CD4-positive, alpha-beta T cell treated with Interleukin-4 for 4 hours (primary cell): Measurements from ENCODE around the gene CHRDL2.

Experiments used
- DNase-seq: peaks from one replicate; pipeline ENCODE4 v3.0.0-alpha.2; 2020

The CHRDL2 gene

DNA sequence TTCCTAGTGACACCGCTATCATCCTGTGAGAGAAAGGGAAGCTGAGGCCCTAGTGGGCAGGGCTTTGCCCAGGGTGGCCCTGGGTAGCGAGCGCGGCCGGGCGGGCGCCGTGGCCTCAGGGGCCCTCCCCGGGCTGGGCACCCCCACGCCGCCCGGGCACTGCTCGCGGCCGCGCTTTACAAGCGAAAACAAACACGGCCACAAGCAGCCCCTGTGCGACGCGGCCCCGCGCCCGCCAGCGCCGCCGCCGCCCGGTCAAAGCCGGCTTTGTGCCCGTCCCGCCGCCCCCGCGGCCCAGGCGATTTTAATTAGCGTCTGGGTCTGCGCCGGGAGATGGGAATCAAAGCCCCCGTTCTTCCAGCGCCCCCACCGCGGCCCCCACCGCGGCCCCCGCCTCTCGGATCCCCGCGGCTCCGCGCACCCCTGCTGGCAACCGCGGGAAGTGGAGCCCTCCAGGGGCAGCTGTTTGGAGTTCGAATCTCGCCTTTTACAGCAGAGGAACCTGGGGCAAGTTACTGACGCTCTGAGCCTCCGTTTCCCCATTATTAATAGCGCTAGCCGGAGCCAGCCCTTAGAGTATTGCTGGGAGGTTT lies 47.9 kb downstream of the CHRDL2 start:
- DNase-seq = no peak

DNA sequence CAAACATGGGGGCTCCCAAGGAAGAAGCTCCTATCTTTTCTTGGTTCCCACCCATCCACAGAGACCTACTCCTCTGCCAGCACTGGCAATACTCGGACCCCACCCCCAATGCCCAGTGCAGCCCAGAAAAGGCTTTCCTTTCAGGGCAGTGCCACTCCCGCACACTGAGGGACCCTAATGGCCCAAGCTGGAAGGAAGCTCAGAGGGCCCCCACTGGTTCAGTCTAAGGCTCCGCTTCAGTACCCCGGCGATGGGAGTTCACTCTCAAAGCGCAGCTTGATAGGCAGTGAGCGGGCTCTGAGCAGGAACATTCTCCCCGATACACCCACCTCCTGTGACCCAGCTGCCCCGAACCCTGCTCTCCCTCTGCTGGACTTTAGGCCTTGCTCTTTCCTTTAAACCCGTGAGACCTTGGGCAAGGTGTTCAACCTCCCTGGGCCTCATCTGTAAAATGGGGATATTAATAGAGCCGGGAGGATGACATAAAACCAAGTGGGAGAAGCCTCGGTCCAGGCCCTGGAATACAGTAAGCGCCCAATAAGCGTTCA lies 48.4 kb downstream of the CHRDL2 start:
- DNase-seq = no peak

DNA sequence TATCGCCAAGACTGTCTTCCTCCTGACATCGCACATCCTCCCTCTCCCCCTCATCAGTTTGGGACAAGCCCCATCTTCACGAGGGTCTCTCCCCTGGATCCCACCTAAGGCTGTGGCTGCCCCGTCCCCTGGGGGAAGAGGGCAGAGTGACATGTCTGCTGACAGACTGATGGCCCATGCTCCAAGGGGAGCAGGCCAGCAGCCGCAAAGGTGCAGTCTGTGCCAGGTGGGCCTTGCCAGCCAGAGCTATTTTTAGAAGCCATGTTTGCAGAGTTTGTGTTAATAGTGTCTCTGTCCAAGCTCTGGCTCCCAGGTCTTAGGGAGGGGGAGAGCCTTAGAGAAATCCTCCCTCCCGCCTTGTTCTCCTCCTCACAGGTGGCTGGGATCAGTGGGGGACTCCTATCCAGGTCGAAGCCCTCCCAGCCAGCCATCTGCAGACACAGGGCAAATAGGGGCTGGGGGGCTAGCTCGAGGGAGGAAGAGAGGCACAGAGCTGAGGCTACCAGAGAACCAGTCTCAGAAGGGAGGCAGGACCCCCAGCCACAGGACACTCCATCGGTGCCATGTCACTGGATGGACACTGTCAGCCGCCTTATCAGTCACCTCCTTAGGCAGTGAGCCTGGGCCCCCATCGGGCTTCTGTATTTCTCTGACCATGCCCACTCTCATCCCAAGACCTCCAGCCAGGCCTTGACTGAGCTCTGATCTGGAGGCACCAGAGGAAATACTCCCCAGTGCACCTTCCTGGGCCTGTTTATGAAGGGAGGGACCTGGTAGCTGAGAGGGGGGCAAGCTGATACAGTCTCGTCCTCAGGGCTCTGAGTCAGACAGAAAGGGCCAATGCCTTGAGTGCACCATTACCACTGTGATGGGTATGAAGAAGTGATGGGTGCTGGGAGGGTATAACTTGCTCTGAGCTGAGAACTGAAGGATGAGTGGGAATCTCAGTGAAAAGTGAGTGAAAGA lies 49.3 kb downstream of the CHRDL2 start:
- DNase-seq = no peak

DNA sequence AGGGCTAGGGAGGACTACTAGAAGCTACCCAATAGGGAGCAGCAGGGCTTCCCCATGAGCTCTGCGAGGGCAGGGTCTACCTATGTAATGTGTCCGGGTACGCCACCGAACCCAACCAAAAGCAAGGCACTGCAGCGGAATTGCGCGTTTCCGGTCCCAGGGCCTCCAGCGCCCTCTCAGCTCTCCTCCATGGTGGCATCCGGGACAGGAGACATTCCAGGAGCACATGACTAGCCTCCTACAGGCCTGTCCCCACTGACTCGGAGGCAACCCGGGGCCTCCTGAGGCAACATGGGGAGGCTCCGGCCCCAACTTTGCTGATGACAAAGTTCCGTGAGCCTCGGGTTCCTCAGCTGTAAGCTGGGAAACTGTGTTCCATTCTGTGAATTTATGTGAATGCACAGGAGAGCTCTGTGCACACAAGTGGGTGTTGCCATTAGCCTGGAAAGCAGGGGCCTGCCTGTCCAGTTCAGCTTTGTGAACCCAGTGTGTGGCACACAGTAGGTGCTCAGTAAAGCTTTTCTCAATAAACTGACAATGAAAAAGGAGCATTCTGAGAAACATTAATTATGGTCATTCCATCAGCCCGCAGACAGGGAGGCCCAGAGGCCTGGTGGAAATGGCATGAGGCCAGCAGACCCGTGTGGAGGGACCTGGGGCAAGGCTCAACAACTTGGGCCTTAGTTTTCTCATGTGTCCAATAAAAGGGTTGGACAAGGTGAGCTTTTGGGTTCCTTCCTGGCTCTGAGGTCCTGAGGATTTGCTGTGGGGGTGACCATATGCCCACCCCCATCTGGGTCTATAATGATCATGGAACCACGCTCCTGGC lies 50.3 kb downstream of the CHRDL2 start:
- DNase-seq = no peak

DNA sequence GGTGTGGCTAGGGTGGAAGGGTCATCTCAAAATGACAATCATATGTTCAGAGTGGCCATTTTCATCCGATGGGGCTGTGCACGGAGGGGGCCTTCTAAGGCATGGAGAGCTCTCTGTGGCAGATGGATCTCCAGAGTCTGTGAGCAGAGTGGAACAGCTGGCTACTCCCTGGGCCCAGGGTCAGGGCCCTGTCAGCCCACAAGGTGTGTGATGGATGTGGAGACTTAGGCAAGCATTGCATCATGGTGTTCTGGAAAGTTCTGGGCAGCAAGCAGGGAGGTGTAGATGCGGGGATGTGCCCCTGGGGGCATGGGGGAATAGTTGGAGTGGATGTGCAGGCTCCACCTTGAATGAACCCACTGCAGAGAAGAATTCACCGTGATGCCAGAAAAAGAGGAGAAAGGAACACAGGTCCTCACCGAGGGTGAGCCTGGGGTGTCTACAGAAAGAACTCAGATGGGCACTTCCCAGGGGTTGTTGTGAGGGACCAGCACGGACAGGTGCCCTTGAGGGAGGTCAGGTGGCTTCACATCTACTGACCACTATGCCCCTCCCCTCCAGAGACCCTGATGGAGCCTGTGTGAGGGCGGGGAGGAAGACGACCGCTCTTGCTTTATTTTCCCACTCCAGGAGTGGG lies 51.1 kb downstream of the CHRDL2 start:
- DNase-seq = no peak

DNA sequence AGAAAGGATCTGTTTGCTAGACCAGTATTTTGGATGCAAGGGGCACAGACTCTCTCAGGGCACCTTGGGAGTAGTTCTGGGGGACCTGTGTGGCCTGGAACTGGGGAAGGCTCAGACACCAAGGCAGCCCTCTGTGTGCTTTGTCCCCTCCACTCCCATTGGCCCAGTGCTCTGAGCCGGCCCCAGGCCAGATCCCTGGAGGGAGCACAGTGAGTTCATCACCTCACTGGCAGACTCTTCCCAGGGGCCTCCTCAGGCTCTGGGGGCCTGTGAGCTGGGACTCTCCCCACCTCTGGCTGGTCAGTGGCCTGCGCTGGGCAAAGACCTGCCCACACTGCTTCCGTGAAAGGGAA lies 51.7 kb downstream of the CHRDL2 start:
- DNase-seq = no peak

DNA sequence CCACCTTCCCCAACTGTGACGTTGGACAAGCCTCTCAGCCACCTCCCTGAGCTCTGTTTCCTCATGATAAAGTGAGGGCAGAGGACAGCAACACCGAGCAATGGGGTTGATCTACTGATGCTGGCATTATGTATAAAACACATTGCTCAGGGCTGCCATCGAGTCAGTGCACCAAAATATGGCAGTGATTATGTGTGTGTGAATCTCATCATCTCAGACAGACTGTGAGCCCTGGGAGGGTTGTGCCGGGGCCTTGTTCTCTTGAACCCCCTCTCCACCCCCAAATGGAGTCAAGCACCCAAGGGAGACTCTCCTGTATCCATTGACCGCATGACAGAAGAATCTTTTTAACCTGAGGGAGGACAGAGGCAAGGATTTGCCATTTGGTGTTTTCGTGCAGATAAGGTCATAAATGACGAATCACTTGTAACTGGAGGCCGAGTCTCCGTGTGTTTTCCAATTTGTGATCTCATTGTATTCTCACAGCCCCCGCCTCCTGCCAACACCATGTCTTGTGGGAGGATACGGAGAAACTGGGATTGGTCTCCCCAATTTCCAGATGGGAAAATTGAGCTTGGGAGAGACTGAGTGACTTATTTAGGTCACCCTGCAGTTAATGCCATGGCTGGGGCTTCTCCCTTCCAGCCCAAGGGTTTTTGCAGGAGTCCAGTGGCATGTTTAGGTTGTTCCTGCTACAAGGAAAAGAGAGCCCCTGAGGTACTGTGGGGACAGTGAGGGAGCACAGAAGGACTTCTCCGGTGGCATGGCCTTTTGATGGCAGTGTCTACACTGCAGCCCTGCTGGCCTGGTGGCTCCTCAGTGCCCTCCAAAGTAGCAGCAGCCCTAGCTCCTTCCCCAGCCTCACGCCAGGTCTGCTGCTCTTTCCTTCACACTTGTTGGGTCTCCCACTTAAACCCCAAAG lies 52.4 kb downstream of the CHRDL2 start:
- DNase-seq = no peak

DNA sequence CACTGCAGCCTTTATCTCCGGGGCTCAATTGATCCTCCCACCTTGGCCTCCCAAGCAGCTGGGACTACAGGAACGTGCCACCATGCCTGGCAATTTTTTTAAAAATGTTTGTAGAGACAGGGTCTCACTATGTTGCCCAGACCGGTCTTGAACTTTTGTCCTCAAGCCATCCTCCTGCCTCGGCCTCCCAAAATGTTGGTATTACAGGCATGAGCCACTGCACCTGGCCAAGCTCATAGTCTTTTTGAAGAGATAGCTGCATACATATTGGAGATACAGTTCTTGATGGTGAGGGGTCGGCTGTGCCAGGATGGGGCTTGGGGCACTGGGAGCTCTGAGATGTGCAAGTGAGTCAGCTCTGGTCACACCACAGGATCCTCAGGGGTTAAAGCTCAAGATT lies 53.2 kb downstream of the CHRDL2 start:
- no peak for DNase-seq

DNA sequence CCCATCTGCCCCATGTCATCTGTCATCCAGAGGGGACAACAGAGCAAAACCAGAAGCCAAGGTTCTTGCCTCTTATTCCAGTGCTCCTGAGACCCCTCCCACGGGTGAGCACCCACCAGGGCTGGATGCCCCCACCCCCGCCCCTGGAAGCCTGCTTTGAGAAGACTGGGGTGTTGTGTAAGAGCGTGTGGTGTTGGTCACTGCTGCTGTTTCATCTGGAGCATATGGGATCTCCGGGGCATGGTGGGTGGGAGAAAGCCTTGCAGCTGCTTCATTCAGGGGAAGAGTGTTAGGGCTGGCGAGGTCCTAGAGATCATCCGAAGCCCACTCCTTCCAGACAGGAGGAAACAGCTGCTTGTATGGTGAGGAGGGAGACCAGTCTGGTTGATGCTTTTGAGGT lies 54.1 kb downstream of the CHRDL2 start:
- DNase-seq = no peak

DNA sequence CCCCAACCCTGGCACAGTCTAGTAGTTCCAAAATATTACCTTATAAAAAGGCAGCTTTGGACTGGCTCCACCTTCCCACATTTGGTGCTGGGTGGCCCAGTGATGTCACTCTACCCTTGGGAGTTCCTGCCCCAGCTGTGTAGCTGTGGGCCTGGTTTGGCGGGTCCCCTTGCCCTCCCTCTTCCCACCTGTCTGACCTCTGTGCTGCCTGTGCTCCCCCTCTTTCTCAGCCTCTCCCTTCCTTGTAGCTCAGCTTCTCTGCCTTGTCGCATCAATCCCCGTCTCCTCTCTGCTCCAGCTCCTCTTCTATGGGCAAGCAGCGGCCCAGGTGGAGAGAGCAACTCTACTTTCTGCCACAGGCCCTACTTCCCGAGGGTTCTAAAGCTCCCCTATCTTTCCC lies 54.6 kb downstream of the CHRDL2 start:
- DNase-seq = no peak

DNA sequence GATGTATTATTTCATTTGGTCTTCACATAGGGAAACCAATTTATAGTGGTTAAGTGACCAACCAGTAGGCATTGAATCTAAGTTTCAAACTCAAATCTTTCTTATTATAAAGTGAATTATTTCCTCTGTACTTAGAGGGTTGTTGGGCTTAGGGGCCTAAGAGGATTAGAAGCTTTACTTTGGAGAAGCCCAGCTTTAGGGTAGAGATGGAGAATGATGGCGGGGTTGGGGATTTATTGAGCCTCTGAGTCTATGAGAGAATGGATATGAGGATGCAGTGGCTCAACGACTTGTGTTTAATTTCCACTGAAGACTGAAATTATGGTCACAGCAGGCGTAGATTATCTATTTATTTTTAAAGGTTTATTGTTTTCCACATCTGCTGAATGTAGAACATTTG lies 55.5 kb downstream of the CHRDL2 start:
- no peak for DNase-seq

DNA sequence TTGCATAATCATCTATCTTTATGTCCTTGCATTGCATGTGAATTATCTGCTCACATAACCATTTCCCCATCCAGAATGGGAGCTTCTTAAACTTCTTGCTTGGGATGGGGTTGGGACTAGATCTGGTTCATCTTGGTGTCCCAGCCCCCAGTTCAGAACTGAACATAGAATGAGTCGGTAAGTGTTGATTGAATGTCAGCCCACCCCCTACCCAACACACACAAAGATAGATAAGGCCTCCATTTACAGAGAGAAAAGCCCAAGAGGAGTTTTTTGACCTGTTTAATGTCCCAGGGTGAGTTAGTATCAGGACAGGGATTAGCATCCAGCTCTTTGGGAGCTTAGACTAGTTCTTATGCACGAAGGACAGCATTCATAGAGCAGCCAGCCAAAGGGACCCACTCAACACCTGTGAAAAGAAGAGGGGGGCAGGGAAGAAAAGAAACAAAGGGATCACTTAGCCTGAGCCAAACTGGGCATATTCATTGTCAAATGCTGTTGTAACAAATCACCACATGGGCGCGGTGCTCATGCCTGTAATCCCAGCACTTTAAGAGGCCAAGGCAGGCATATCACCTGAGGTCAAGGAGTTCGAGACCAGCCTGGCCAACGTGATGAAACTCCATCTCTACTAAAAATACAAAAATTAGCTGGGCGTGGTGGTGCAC lies 57.4 kb downstream of the CHRDL2 start:
- DNase-seq = no peak

DNA sequence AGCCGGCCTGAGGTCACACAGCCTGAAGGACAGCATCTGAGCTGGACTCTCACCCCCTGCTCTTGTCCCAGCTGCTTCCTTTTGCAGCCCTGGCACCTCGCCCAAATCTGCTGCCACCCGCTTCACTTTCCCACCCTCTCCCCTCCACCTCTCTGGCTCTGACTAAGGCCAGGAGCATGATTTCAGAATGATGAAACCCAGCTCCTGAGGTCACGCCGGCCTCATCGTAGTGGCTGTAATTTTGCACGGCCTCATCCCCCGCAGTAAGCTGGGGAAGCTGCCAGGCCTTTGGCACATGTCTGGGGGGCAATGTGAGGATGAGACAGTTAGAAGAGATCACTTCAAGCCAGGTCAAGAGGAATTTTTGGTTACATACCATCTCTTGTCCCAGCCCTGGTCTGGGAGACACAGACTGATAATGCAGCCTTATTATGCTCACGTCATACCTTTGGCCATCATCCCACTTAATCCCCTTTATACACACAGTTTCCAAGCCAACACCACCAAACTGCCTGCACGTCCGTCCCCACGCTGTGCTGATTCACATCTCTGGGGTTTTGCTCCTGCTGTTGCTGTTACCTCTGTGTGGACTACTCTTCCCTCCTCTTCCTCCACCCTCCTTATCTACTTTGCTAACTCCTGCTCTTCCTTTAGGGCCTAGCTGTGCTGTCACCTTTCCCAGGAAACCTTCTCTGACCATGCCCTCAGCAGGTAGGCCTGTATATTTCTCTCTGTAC lies 58.1 kb downstream of the CHRDL2 start:
- no peak for DNase-seq

DNA sequence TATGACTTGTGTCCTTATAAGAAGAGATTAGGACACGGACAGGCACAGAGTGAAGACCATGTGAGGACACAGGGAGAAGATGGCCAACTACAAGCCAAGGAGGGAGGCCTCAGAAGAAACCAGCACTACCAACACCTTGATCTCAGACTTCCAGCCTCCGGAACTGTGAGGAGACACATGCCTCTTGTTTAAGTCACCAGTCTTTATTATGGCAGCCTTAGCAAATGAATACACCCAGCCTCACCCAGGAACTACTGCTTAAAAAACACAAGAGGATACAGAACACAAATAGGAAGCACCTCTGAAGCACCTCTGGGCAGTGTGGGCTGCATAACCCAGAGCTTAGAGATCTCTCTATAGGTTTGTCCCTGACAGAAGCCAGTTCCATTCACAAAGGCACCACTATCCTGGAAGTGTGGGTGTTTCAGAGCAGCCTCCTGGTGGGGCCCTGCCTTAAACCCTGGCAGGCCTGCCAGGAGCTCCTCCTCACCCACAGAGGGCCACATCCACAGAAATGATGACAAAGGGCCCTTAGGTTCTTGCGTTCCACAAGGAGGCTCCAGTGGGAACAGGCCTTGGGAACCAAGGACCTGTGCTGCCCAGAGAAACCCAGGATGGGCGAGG lies 58.8 kb downstream of the CHRDL2 start:
- no peak for DNase-seq

DNA sequence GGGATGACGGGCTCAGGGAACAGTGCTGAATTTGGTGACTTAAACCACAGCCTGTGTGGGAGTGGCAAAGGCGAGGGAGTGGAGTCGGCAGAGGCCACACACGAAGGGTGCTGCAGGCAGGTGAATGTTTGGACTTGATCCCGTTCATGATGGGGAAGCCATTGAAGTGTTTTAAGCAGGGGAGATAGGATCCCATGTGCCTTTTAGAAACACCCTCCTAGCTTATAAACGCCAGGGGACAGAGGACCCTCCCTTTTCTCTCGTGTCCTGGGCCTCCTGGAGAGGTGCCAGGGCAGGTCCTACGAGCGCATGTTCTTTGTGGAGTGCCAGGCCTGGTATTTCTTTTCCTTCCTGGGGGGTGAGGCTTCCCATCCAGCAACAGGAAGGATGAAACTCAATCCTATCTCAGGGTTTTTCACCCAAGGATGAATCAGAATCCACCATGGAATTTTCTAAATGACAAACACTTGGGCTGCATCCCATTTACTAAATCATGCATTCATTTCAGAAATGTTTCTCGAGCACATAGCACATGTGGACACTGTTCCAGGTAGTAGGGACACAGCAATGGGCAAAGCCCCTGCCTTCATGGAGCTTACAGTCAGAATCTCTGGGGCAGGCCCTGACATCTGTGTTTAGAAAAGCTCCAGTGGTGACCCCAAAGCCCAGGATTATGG lies 59.6 kb downstream of the CHRDL2 start:
- DNase-seq = no peak

DNA sequence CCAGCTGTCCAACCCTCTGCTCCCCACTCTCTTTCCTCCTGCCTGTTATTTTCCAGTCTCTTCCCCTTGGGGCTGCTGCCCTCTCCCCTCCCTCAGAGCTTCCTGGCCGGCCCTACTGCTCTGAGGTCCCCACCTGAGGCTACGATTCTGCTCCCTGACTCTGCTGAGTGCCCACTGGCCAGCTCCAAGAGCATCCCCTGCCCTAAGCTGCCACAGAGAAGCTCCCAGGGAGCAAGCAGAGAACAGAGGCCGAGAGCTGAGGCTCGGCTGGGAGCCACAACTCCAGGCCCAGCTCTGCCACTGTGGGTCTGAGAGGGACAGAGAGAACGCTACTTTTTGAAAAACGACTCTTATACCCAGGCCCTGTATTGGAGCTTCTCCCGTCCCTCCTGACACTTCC lies 61.1 kb downstream of the CHRDL2 start:
- DNase-seq = no peak

DNA sequence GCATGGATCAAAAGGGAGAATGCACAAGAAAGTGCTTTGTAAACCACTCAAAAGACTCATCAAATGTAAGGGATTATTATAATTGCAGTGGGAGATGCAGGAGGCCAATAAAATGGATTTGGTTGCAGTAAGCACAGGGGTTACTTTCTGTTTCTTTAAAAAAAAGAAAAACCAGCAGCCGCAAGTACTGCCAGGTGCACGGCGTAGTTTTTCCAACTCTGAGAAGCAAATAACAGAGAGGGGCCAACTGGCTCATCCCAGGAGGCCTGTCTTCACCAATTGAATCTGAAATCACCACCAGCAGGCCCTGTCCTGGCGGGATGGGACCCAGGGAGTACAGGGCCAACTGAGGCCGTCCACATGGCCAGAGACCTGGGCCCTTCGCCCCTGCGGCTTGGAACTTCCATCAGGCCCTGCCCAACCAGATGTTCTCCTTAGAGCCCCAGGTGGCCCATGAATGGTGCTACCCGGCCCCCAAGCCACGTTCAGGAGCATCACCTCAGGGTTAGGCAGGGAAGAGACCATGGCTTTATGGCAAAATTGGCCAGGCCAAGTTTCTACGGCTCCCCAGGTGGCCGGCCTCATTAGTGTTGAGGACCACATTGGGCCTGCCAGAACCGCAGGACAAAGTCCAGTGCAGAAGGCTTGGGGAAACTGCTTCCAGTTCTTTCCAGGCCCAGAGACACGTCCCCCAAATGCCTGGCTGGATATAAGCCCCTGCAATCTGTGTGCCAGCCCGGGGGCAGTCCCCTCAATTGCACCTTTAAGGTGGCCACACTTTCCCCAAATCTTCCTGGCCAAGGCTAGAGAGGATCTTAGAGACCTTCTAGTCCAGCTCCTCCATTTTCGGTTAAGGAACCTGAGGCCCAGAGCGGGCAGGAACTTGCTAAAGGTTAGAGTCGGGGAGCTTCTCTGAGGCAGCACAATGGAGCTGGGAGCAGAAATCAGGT lies 61.7 kb downstream of the CHRDL2 start:
- DNase-seq = no peak

DNA sequence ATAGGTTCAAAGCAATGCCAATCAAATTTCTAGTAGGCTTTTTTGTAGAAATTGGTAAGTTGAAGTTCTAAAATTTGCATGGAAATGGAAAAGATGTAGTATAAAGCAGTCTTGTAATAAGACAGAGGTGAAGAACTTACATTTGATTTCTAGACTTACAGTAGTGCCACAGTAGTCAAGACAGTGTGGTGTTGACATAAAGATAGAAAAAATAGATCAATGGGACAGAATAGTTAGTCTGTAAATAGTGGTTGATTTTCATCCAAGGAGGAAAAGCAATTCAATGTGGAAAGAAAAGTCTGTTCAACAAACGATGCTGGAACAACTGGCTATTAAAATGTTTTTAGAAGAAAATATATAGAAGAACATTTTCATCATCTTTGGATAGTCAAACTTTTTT lies 67.9 kb downstream of the CHRDL2 start:
- no peak for DNase-seq
